ENCODE measurements around the gene ZDHHC7.
"Not testable (repeated sequence)": the region's sequence is repeated elsewhere in the genome, so short reads cannot be mapped to it uniquely, and the experiment has no call there.

The ZDHHC7 gene

GRCh38 chr16:85046931-85047866, 35.9 kb upstream of the ZDHHC7 start:
- Mint-ChIP-seq H3K4me1 (peaks cover 27% of the 10 kb centered on the region), H3K9me3 (no peaks in the 10 kb centered on the region), H3K27me3 (no peaks in the 10 kb centered on the region), H3K27ac (peak overlapping the region; percentile 68), H3K36me3 (peaks cover 3% of the 10 kb centered on the region), H3K4me3 (peak overlapping the region; percentile 51)

GRCh38 chr16:85046472-85046916, 35.2 kb upstream of the ZDHHC7 start:
- peaks cover 3% of the 10 kb centered on the region for H3K36me3 Mint-ChIP-seq
- H3K27ac Mint-ChIP-seq, result no peak overlapping the region
- H3K27me3 Mint-ChIP-seq, result no peaks in the 10 kb centered on the region
- no peak overlapping the region for H3K4me3 Mint-ChIP-seq
- peaks cover 27% of the 10 kb centered on the region for H3K4me1 Mint-ChIP-seq
- no peaks in the 10 kb centered on the region for H3K9me3 Mint-ChIP-seq

- Mint-ChIP-seq H3K9me3 (no peaks in the 10 kb centered on the region), H3K27ac (no peak overlapping the region), H3K4me1 (peaks cover 27% of the 10 kb centered on the region), H3K27me3 (no peaks in the 10 kb centered on the region), H3K4me3 (no peak overlapping the region), H3K36me3 (peaks cover 3% of the 10 kb centered on the region)
Measured at GRCh38 chr16:85045641-85046471, 34.5 kb upstream of the ZDHHC7 start.

GRCh38 chr16:85045077-85045476, 33.7 kb upstream of the ZDHHC7 start:
- Mint-ChIP-seq H3K4me1 (peaks cover 27% of the 10 kb centered on the region), H3K27ac (no peak overlapping the region), H3K4me3 (no peak overlapping the region), H3K9me3 (no peaks in the 10 kb centered on the region), H3K27me3 (no peaks in the 10 kb centered on the region), H3K36me3 (peaks cover 3% of the 10 kb centered on the region)

- peaks cover 17% of the 10 kb centered on the region for H3K4me1 Mint-ChIP-seq
Measured at GRCh38 chr16:85042606-85043005, 31.3 kb upstream of the ZDHHC7 start.

GRCh38 chr16:85042167-85042526, 30.8 kb upstream of the ZDHHC7 start:
- Mint-ChIP-seq H3K27ac (no peak overlapping the region), H3K4me1 (peaks cover 16% of the 10 kb centered on the region), H3K36me3 (peaks cover 5% of the 10 kb centered on the region), H3K4me3 (no peak overlapping the region), H3K27me3 (no peaks in the 10 kb centered on the region), H3K9me3 (no peaks in the 10 kb centered on the region)

More at GRCh38 chr16:85042606-85043005, 31.3 kb upstream of the ZDHHC7 start:
- no peak overlapping the region for H3K27ac Mint-ChIP-seq
- H3K9me3 Mint-ChIP-seq, result no peaks in the 10 kb centered on the region
- no peaks in the 10 kb centered on the region for H3K27me3 Mint-ChIP-seq
- H3K4me3 Mint-ChIP-seq, result no peak overlapping the region
- peaks cover 5% of the 10 kb centered on the region for H3K36me3 Mint-ChIP-seq

- Mint-ChIP-seq H3K27ac (no peak overlapping the region), H3K4me3 (no peak overlapping the region), H3K27me3 (no peaks in the 10 kb centered on the region), H3K36me3 (peaks cover 5% of the 10 kb centered on the region), H3K9me3 (no peaks in the 10 kb centered on the region), H3K4me1 (peaks cover 16% of the 10 kb centered on the region)
Measured at GRCh38 chr16:85041219-85042166, 30.2 kb upstream of the ZDHHC7 start.

- no peak overlapping the region for H3K4me3 Mint-ChIP-seq
- no peaks in the 10 kb centered on the region for H3K27me3 Mint-ChIP-seq
- H3K27ac Mint-ChIP-seq, result no peak overlapping the region
- peaks cover 14% of the 10 kb centered on the region for H3K4me1 Mint-ChIP-seq
- H3K36me3 Mint-ChIP-seq, result peaks cover 1% of the 10 kb centered on the region
- H3K9me3 Mint-ChIP-seq, result no peaks in the 10 kb centered on the region
Measured at GRCh38 chr16:85040685-85041084, 29.4 kb upstream of the ZDHHC7 start.

GRCh38 chr16:85037721-85038120, 26.4 kb upstream of the ZDHHC7 start:
- H3K27ac Mint-ChIP-seq, result no peak overlapping the region
- peaks cover 3% of the 10 kb centered on the region for H3K36me3 Mint-ChIP-seq
- H3K27me3 Mint-ChIP-seq, result no peaks in the 10 kb centered on the region
- H3K4me1 Mint-ChIP-seq, result peaks cover 14% of the 10 kb centered on the region
- no peak overlapping the region for H3K4me3 Mint-ChIP-seq
- H3K9me3 Mint-ChIP-seq, result no peaks in the 10 kb centered on the region

GRCh38 chr16:85037050-85037410, 25.7 kb upstream of the ZDHHC7 start:
- H3K4me3 Mint-ChIP-seq, result no peak overlapping the region
- H3K36me3 Mint-ChIP-seq, result peaks cover 3% of the 10 kb centered on the region
- H3K27me3 Mint-ChIP-seq, result no peaks in the 10 kb centered on the region
- H3K4me1 Mint-ChIP-seq, result peaks cover 14% of the 10 kb centered on the region
- no peaks in the 10 kb centered on the region for H3K9me3 Mint-ChIP-seq
- no peak overlapping the region for H3K27ac Mint-ChIP-seq

GRCh38 chr16:85036236-85037049, 25.1 kb upstream of the ZDHHC7 start:
- Mint-ChIP-seq H3K4me3 (no peak overlapping the region), H3K4me1 (peaks cover 18% of the 10 kb centered on the region), H3K27ac (peak overlapping the region; percentile 13), H3K9me3 (no peaks in the 10 kb centered on the region), H3K27me3 (no peaks in the 10 kb centered on the region), H3K36me3 (peaks cover 3% of the 10 kb centered on the region)

GRCh38 chr16:85034591-85035433, 23.5 kb upstream of the ZDHHC7 start:
- Mint-ChIP-seq H3K4me1 (peaks cover 26% of the 10 kb centered on the region), H3K27ac (no peak overlapping the region), H3K4me3 (no peak overlapping the region), H3K9me3 (no peaks in the 10 kb centered on the region), H3K36me3 (peaks cover 3% of the 10 kb centered on the region), H3K27me3 (no peaks in the 10 kb centered on the region)

GRCh38 chr16:85033171-85033570, 21.8 kb upstream of the ZDHHC7 start:
- Mint-ChIP-seq H3K4me1 (peaks cover 43% of the 10 kb centered on the region), H3K4me3 (no peak overlapping the region), H3K27ac (no peak overlapping the region), H3K27me3 (no peaks in the 10 kb centered on the region), H3K9me3 (no peaks in the 10 kb centered on the region), H3K36me3 (peaks cover 2% of the 10 kb centered on the region)

GRCh38 chr16:85032187-85032586, 20.9 kb upstream of the ZDHHC7 start:
- peaks cover 41% of the 10 kb centered on the region for H3K4me1 Mint-ChIP-seq
- H3K36me3 Mint-ChIP-seq, H3K27me3 Mint-ChIP-seq, H3K27ac Mint-ChIP-seq, H3K9me3 Mint-ChIP-seq, H3K4me3 Mint-ChIP-seq: not testable (repeated sequence)

Data from activated naive CD4-positive, alpha-beta T cell treated with anti-CD3 and anti-CD28 coated beads, Interleukin-2, amount 50 U/mL, for 24 hours (primary cell).